BJ (cell line): ENCODE data around the gene CSF1. TPM values are rescaled to one million over a fixed set of nuclear protein-coding genes. Genes with fewer than 3 reads are reported as not detected.

Experiments used
- CTCF ChIA-PET: fragments of 350-600 bp; formaldehyde crosslinking; extraction: SDS; loops from one replicate; lab custom pipeline; 2021; ENCODE audit warnings: antibody characterized with exemption, inconsistent platforms; lab: Yijun Ruan, JAX
- POLR2A ChIA-PET: fragments of 300-600 bp; sonication (Branson Sonifier 250); formaldehyde crosslinking; extraction: SDS; loops from one replicate; lab custom pipeline; 2021; ENCODE audit warnings: antibody characterized with exemption; lab: Charles Lee
- DNase-seq: peaks from one replicate; pipeline ENCODE4 v3.0.0-alpha.2; 2011; ENCODE audit warnings: low read depth
- H3K27me3 ChIP-seq: 2 replicates; pipeline ENCODE4 v1.6.0; 2011; ENCODE audit warnings: low read length; ENCODE audit not compliant: control insufficient read depth, insufficient read depth
- H3K36me3 ChIP-seq: 2 replicates; pipeline ENCODE4 v1.5.1; 2011; ENCODE audit warnings: low read length; ENCODE audit not compliant: control insufficient read depth, insufficient read depth
- H3K4me3 ChIP-seq: 2 replicates; pipeline ENCODE4 v1.5.1; 2011; ENCODE audit warnings: low read depth, mild to moderate bottlenecking, control low read depth, low read length
- CTCF ChIP-seq: IDR thresholded peaks from 2 replicates; pipeline ENCODE4 v1.5.1; 2011; ENCODE audit warnings: low read depth, mild to moderate bottlenecking, control low read depth, inconsistent platforms, low read length, moderate library complexity; ENCODE audit not compliant: insufficient read depth
- polyA plus RNA-seq: library from polyadenylated mRNA; depleted of rRNA; stranded (reverse); fragments of >200 nt; gene quantifications from 2 replicates; pipeline ENCODE4 v1.2.3, GENCODE V29; 2011

CSF1 gene
- polyA plus RNA-seq, 1 experiment: 48.4 TPM

GRCh38 chr1:109969146-109969829 lies 58.6 kb downstream of the CSF1 start:
- POLR2A ChIA-PET: no interaction called here

GRCh38 chr1:109969907-109970306 lies 59.3 kb downstream of the CSF1 start:
- ChIA-PET CTCF (interaction anchor here (0.8 to 1.1 kb wide), 3 partner anchors 10 to 178 kb away, joined by 3 to 4 read pairs (median 3); no protein-coding TSS in a partner anchor), POLR2A (no interaction called here)
- DNase-seq: no peak
- Histone ChIP-seq H3K4me3 (no peak overlapping the region), H3K36me3 (no peaks in the 10 kb centered on the region), H3K27me3 (no peaks in the 10 kb centered on the region)
- no peak for TF ChIP-seq CTCF

More at GRCh38 chr1:109969146-109969829, 58.6 kb downstream of the CSF1 start:
- CTCF ChIA-PET: interaction anchor here (0.8 to 1.1 kb wide), 2 partner anchors 9 to 14 kb away, joined by 3 to 4 read pairs; no protein-coding TSS in a partner anchor
- Histone ChIP-seq H3K4me3 (no peak overlapping the region), H3K36me3 (no peaks in the 10 kb centered on the region), H3K27me3 (no peaks in the 10 kb centered on the region)
- no peak for DNase-seq
- no peak for TF ChIP-seq CTCF

GRCh38 chr1:109971559-109971958 lies 60.9 kb downstream of the CSF1 start:
- TF ChIP-seq CTCF: no peak
- ChIA-PET CTCF (interaction anchor here (0.9 to 1.0 kb wide), 2 partner anchors 11 to 12 kb away, joined by 3 to 7 read pairs; no protein-coding TSS in a partner anchor), POLR2A (no interaction called here)
- no peak for DNase-seq
- H3K4me3 ChIP-seq: no peak overlapping the region
- H3K27me3 ChIP-seq: no peaks in the 10 kb centered on the region
- no peaks in the 10 kb centered on the region for H3K36me3 ChIP-seq

- Histone ChIP-seq H3K4me3 (no peak overlapping the region), H3K27me3 (no peaks in the 10 kb centered on the region), H3K36me3 (no peaks in the 10 kb centered on the region)
- POLR2A ChIA-PET: interaction anchor here (0.6 kb wide), 1 partner anchor 9 kb away, joined by 3 read pairs; no protein-coding TSS in a partner anchor
- no peak for DNase-seq
- no peak for TF ChIP-seq CTCF
- CTCF ChIA-PET: interaction anchor here (2.4 kb wide), 1 partner anchor 10 kb away, joined by 15 read pairs; the partner anchor contains the start of gene AHCYL1
Observed at GRCh38 chr1:109974191-109974590, 63.5 kb downstream of the CSF1 start.

GRCh38 chr1:109975718-109976117 lies 65.1 kb downstream of the CSF1 start:
- TF ChIP-seq CTCF: no peak
- peak; percentile 63 for DNase-seq
- Histone ChIP-seq H3K36me3 (no peaks in the 10 kb centered on the region), H3K4me3 (no peak overlapping the region), H3K27me3 (no peaks in the 10 kb centered on the region)
- CTCF ChIA-PET: interaction anchor here (1.6 to 14.6 kb wide), 2 partner anchors 9 to 194 kb away, joined by 7 to 763 read pairs; partner anchors contain the start of gene AHCYL1
- POLR2A ChIA-PET: no interaction called here
